Hepatocyte (in vitro differentiated cells): ENCODE results near the gene LNX1.

Experiments used
- EZH2phosphoT487 ChIP-seq: fragments of 200-600 bp; sonication (generic); IDR thresholded peaks from one replicate; pipeline ENCODE4 v1.6.1; 2018; ENCODE audit warnings: antibody characterized with exemption, mild to moderate bottlenecking, low read depth, moderate library complexity; ENCODE audit not compliant: unreplicated experiment, severe bottlenecking
- TF ChIP-seq, protein P1 (sequence below): fragments of 200-600 bp; sonication (generic); IDR thresholded peaks from 2 replicates; pipeline ENCODE4 v1.5.1; 2016; ENCODE audit warnings: antibody characterized with exemption, mild to moderate bottlenecking; ENCODE audit not compliant: poor library complexity

DNA sequence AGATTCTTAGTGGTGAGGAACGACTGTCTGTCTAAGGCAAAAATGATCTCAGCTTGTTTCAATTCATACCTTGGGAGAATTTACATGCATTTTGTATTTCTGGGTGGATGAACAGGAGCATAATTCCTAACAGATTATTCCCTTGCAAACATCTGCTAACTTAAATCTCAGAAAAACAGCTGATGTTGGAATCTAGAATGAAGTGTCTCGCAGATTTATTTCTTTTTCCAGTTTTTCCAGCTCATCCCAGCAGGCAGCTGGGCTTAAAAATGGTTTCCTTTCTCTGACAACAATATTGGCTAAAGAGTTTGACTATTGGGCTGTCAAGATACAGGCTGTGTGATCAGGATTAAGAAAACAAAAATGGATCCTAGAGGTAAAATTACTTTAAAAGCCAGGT lies 1.1 kb downstream of the LNX1 start:
- TF ChIP-seq, protein P1, sequence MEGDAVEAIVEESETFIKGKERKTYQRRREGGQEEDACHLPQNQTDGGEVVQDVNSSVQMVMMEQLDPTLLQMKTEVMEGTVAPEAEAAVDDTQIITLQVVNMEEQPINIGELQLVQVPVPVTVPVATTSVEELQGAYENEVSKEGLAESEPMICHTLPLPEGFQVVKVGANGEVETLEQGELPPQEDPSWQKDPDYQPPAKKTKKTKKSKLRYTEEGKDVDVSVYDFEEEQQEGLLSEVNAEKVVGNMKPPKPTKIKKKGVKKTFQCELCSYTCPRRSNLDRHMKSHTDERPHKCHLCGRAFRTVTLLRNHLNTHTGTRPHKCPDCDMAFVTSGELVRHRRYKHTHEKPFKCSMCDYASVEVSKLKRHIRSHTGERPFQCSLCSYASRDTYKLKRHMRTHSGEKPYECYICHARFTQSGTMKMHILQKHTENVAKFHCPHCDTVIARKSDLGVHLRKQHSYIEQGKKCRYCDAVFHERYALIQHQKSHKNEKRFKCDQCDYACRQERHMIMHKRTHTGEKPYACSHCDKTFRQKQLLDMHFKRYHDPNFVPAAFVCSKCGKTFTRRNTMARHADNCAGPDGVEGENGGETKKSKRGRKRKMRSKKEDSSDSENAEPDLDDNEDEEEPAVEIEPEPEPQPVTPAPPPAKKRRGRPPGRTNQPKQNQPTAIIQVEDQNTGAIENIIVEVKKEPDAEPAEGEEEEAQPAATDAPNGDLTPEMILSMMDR, result no peak
- TF ChIP-seq EZH2phosphoT487, result no peak
